IPS-15b (cell line): ENCODE measurements around the gene FAM168B.
A peak's percentile ranks its signal among the peaks of the same experiment; 100 is the strongest.

Source experiments
- H3K27me3 ChIP-seq: one replicate; pipeline ENCODE4 v1.6.1; 2013; ENCODE audit warnings: low read length; ENCODE audit not compliant: control insufficient read depth, insufficient read depth
- H3K36me3 ChIP-seq: one replicate; pipeline ENCODE4 v1.6.1; 2013; ENCODE audit warnings: low read length; ENCODE audit not compliant: control insufficient read depth, insufficient read depth
- H3K4me1 ChIP-seq: one replicate; pipeline ENCODE4 v1.6.1; 2013; ENCODE audit warnings: mild to moderate bottlenecking, low read length; ENCODE audit not compliant: control insufficient read depth, insufficient read depth
- H3K4me3 ChIP-seq: one replicate; pipeline ENCODE4 v1.5.1; 2013; ENCODE audit warnings: low read depth, low read length
- H3K9ac ChIP-seq: one replicate; pipeline ENCODE4 v1.6.1; 2013; ENCODE audit warnings: low read depth, mild to moderate bottlenecking, low read length
- H3K9me3 ChIP-seq: one replicate; pipeline ENCODE4 v1.6.1; 2013; ENCODE audit warnings: mild to moderate bottlenecking, low read length; ENCODE audit not compliant: control insufficient read depth, insufficient read depth

FAM168B gene

GRCh38 chr2:131041402-131042147, 51.7 kb downstream of the FAM168B start:
- Histone ChIP-seq H3K36me3 (peaks cover 11% of the 10 kb centered on the region), H3K9ac (no peak overlapping the region), H3K4me3 (no peak overlapping the region)

GRCh38 chr2:131040661-131041401, 52.4 kb downstream of the FAM168B start:
- no peaks in the 10 kb centered on the region for H3K9me3 ChIP-seq
- H3K27me3 ChIP-seq: peaks cover 4% of the 10 kb centered on the region
- H3K4me3 ChIP-seq: no peak overlapping the region
- H3K9ac ChIP-seq: no peak overlapping the region
- H3K36me3 ChIP-seq: peaks cover 5% of the 10 kb centered on the region
- no peaks in the 10 kb centered on the region for H3K4me1 ChIP-seq

More at GRCh38 chr2:131041402-131042147, 51.7 kb downstream of the FAM168B start:
- no peaks in the 10 kb centered on the region for H3K9me3 ChIP-seq
- no peaks in the 10 kb centered on the region for H3K27me3 ChIP-seq
- no peaks in the 10 kb centered on the region for H3K4me1 ChIP-seq

DNA sequence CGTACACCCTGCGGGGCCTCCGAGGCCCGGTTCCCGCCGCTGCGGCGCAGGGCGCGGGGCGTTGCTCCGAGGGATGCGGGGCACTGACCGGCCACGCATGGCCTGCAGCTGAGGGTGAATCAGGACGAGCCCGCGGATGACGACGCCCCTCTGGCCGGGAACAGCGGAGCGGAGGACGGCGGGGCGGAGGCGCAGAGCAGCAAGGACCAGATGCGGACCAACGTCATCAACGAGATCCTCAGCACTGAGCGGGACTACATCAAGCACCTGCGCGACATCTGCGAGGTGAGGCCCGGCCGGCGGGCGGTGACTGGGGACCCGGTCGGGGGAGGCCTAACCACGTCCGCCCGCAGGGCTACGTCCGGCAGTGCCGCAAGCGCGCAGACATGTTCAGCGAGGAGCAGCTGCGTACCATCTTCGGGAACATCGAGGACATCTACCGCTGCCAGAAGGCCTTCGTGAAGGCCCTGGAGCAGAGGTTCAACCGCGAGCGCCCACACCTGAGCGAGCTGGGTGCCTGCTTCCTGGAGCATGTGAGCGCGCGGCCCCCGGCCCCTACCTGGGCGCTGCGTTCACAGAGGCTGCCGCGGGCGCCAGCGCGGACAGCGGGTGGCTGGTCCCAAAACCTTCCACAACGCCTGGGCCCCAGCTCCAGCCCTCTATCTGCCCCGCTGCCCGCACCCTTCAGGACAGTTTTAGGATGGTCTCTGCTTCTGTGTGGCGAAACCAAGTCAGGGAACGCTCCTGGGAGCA, 53.2 kb downstream of the FAM168B start:
- no peaks in the 10 kb centered on the region for H3K9me3 ChIP-seq
- H3K9ac ChIP-seq: no peak overlapping the region
- peaks cover 3% of the 10 kb centered on the region for H3K36me3 ChIP-seq
- H3K4me1 ChIP-seq: peaks cover 3% of the 10 kb centered on the region
- H3K4me3 ChIP-seq: no peak overlapping the region
- H3K27me3 ChIP-seq: peaks cover 5% of the 10 kb centered on the region

- Histone ChIP-seq H3K4me3 (no peak overlapping the region), H3K36me3 (peaks cover 3% of the 10 kb centered on the region), H3K9ac (no peak overlapping the region), H3K27me3 (peaks cover 6% of the 10 kb centered on the region), H3K4me1 (peaks cover 3% of the 10 kb centered on the region), H3K9me3 (no peaks in the 10 kb centered on the region)
Measured at GRCh38 chr2:131039535-131039907, 53.7 kb downstream of the FAM168B start.

- Histone ChIP-seq H3K9ac (no peak overlapping the region), H3K27me3 (peaks cover 10% of the 10 kb centered on the region), H3K9me3 (no peaks in the 10 kb centered on the region), H3K4me3 (no peak overlapping the region), H3K36me3 (peaks cover 3% of the 10 kb centered on the region), H3K4me1 (peaks cover 3% of the 10 kb centered on the region)
Measured at GRCh38 chr2:131039101-131039440, 54.2 kb downstream of the FAM168B start.

GRCh38 chr2:131038258-131039100, 54.8 kb downstream of the FAM168B start:
- Histone ChIP-seq H3K4me1 (peaks cover 3% of the 10 kb centered on the region), H3K36me3 (peaks cover 3% of the 10 kb centered on the region), H3K27me3 (peaks cover 16% of the 10 kb centered on the region), H3K4me3 (no peak overlapping the region), H3K9me3 (no peaks in the 10 kb centered on the region), H3K9ac (no peak overlapping the region)

DNA sequence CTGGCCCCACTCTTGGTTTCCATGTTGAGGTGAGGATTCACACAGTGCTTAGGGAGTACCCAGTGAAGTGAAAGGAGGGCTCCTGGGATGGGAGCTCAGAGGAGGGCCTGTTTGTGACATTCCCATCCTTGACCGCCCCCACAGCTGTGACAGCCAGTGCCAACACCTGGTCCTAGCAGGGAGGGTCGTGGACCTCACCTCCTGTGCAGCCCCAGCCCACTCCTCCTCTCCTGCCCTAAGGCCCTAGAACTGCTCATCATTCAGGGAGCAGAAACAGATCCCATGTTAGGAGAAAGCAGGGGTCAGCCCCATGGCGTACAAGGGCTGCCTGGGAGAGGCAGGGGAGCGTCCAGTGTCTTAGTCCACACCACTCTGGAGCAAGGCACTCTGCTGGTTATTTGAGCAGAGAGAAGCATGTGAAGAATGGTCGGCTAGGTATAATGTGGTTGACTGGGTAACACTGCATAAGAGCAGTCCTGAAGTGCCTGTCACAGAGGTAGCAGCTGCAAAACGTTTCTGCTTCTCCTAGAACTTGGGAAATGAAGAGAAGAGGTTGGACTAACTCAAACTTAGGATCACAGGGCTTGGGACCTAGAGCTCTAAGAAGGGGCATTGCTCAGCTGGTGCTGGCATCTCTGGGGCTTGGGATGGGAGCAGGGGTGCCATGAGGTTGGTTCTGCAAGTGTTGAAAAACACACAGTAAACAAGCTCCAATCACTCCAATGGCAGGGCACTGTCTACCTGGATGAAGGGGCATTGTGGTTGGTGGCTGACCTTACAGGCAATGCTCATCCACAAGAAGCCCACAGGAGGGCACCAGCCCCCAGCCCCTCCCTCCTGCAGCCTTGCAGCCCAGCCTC, 55.6 kb downstream of the FAM168B start:
- H3K4me3 ChIP-seq: no peak overlapping the region
- peaks cover 19% of the 10 kb centered on the region for H3K27me3 ChIP-seq
- peaks cover 3% of the 10 kb centered on the region for H3K4me1 ChIP-seq
- peaks cover 3% of the 10 kb centered on the region for H3K36me3 ChIP-seq
- H3K9ac ChIP-seq: no peak overlapping the region
- H3K9me3 ChIP-seq: no peaks in the 10 kb centered on the region

DNA sequence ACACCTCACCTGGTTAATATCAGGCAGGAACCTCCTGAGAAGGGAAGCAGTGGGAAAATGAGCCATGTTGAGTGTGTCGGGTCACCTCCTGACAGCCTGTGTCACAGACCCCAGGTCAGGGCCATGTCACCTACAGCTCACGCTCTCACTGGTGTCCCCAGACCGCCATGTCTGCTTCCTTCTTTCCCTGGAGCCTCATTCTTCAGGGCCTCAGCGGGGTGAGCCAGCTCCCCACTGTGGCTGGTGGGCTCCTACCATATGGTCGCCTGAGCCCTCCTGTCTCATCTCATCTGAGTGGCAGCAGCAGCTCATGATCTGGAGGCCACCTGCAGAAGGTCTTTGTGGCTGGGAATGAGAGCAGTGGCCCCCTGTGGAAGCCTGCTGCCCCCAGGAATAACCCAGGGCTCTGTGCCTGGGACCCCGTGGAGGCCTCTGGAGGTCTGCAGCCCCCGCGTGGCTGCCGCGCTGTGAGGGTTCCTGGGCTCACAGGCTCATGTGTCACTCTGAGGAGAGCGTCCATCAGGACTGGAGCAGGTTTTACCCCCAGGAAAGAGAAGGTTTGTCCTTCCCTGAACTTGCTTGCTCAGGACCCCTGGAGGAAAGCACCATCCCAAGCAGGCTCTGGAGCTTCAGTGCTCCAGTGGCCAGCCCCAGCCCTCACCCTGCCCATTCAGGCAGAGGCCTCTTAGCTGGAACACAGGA, 56.4 kb downstream of the FAM168B start:
- Histone ChIP-seq H3K4me1 (peaks cover 3% of the 10 kb centered on the region), H3K27me3 (peaks cover 19% of the 10 kb centered on the region), H3K36me3 (no peaks in the 10 kb centered on the region), H3K9me3 (no peaks in the 10 kb centered on the region), H3K9ac (no peak overlapping the region), H3K4me3 (no peak overlapping the region)

DNA sequence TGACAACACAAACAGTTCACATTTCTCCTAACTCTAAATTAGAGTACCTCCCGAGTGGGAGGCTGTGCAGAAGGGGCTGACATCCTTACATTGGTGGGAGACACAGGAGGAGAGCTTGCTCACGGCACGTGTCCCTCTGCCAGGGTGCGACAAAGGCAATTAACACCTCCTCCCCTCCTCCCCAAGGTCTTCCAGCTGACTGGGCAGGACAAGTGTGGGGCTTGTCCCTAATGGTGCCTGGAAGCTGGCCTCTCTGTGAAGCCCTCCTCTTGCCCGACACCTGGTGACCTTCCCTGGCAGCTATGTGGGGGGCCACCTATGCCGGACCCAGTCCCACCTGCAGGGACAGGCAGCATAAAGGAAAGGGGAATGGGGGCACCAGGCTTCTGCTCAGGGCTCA, 57.0 kb downstream of the FAM168B start:
- Histone ChIP-seq H3K36me3 (no peaks in the 10 kb centered on the region), H3K9ac (no peak overlapping the region), H3K4me3 (no peak overlapping the region), H3K4me1 (peaks cover 3% of the 10 kb centered on the region), H3K9me3 (no peaks in the 10 kb centered on the region), H3K27me3 (peaks cover 19% of the 10 kb centered on the region)

GRCh38 chr2:131035826-131036231, 57.4 kb downstream of the FAM168B start:
- Histone ChIP-seq H3K4me1 (peaks cover 3% of the 10 kb centered on the region), H3K36me3 (no peaks in the 10 kb centered on the region), H3K9me3 (no peaks in the 10 kb centered on the region), H3K27me3 (peaks cover 19% of the 10 kb centered on the region), H3K9ac (no peak overlapping the region), H3K4me3 (peak overlapping the region; percentile 26)
